ENCODE data around the gene HNF1B. TPM values are rescaled to one million over a fixed set of nuclear protein-coding genes. Genes with fewer than 3 reads are reported as not detected.

HNF1B gene
- total RNA-seq, 1 experiment from 2014 or later: 2.0 TPM

DNA sequence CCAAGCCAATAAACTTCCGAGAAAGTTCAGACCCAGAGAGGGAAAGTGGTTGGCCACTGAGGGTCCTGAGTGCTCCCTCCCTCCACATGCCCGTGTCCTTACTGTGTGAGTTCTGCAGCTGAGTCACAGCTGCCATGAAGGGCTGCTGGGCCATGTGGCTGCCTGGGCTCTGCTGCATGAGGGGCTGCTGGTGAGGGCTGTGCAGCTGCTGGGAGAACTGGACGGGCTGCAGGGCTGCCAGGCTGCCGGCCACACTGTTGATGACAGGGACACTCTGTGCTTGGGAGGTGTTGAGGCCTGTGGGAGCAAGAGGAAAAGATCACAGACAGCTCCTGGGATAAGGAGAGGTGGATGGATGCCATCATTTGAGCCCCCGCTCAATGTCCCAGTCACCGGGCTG, 44.0 kb downstream of the HNF1B start:
- H3K4me2 ChIP-seq (ENCODE audit: low read length): no peak overlapping the region
- TF ChIP-seq EZH2 (IDR thresholded peaks at IDR 0.05; ENCODE audit: low read length, unreplicated experiment) (no peak), EZH2phosphoT487 (IDR thresholded peaks at IDR 0.05; ENCODE audit: borderline replicate concordance, low read length) (no peak)
- TF ChIP-seq, protein P1, sequence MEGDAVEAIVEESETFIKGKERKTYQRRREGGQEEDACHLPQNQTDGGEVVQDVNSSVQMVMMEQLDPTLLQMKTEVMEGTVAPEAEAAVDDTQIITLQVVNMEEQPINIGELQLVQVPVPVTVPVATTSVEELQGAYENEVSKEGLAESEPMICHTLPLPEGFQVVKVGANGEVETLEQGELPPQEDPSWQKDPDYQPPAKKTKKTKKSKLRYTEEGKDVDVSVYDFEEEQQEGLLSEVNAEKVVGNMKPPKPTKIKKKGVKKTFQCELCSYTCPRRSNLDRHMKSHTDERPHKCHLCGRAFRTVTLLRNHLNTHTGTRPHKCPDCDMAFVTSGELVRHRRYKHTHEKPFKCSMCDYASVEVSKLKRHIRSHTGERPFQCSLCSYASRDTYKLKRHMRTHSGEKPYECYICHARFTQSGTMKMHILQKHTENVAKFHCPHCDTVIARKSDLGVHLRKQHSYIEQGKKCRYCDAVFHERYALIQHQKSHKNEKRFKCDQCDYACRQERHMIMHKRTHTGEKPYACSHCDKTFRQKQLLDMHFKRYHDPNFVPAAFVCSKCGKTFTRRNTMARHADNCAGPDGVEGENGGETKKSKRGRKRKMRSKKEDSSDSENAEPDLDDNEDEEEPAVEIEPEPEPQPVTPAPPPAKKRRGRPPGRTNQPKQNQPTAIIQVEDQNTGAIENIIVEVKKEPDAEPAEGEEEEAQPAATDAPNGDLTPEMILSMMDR (conservative IDR thresholded peaks at IDR 0.05; ENCODE audit: low read depth, low read length): no peak
- CTCF ChIA-PET: no interaction called here
- H4K20me1 ChIP-seq (ENCODE audit: low read length): no peaks in the 10 kb centered on the region
- DNase-seq: no peak
- no peak for ATAC-seq
- H3K36me3 ChIP-seq (ENCODE audit: low read depth, low read length): no peaks in the 10 kb centered on the region
- H3K79me2 ChIP-seq (ENCODE audit: low read length): no peaks in the 10 kb centered on the region
- BruUV-seq (replicated peaks): no TSS peak
- H2AFZ ChIP-seq (ENCODE audit: low read length): no peak overlapping the region
- POLR2A ChIA-PET (ENCODE audit: unreplicated experiment): no interaction called here
- H3K4me1 ChIP-seq (ENCODE audit: insufficient read depth, low read length): peaks cover 10% of the 10 kb centered on the region
- intact Hi-C loops (cut with micrococcal nuclease): no loop called here
- no peak overlapping the region for H3K9ac ChIP-seq (ENCODE audit: low read length)
- H3K9me3 ChIP-seq (ENCODE audit: low read length): no peaks in the 10 kb centered on the region
- H3F3A ChIP-seq (ENCODE audit: low read length, unreplicated experiment): no peaks in the 10 kb centered on the region
- no peaks in the 10 kb centered on the region for H3K9me2 ChIP-seq (replicated peaks; ENCODE audit: low read length)
- H3K4me3 ChIP-seq (ENCODE audit: low read length): no peak overlapping the region
- H3K27me3 ChIP-seq (ENCODE audit: low read length): no peaks in the 10 kb centered on the region
- no peak overlapping the region for H3K27ac ChIP-seq (ENCODE audit: low read length)

DNA sequence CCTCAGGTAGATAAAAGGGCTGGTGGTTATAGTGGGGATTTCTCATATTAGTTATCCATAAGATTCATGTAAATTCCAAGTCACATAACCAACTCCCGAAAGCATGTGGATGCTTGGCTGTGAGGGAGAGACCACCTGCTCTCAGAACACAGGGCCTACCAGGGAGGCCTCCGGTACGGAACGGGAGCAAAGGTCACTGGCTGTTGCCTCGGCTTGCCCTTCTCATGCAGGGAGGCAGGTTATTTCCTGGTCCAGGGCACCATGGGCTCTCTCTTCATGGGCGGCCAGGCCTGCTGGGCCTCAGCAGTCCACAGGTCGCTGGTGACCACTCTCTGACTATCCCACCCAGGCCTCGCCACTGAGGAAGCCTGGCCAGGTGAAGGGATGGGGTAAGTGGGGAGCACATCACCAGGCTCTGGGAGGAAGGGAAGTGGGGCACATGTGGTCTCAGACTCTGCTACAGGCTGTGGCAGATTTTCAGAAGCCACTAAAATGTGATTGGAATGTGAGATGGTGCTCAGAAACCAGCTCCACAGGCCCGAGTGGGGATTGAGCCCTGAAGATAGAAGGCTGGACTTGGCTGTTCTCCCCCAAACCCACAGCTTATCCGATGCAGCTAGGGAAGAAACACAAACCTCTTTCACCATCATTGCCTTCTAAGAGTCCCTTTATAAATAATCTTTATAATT, 45.4 kb downstream of the HNF1B start:
- Histone ChIP-seq H2AFZ (ENCODE audit: low read length) (no peak overlapping the region), H4K20me1 (ENCODE audit: low read length) (no peaks in the 10 kb centered on the region), H3K9me2 (replicated peaks; ENCODE audit: low read length) (no peaks in the 10 kb centered on the region), H3F3A (ENCODE audit: low read length, unreplicated experiment) (no peaks in the 10 kb centered on the region), H3K79me2 (ENCODE audit: low read length) (no peaks in the 10 kb centered on the region), H3K9me3 (ENCODE audit: low read length) (no peaks in the 10 kb centered on the region), H3K4me3 (ENCODE audit: low read length) (no peak overlapping the region), H3K27ac (ENCODE audit: low read length) (no peak overlapping the region), H3K36me3 (ENCODE audit: low read depth, low read length) (no peaks in the 10 kb centered on the region), H3K9ac (ENCODE audit: low read length) (no peak overlapping the region), H3K4me2 (ENCODE audit: low read length) (no peak overlapping the region), H3K27me3 (ENCODE audit: low read length) (no peaks in the 10 kb centered on the region), H3K4me1 (ENCODE audit: insufficient read depth, low read length) (peaks cover 10% of the 10 kb centered on the region)
- DNase-seq (no peak), ATAC-seq (no peak)
- BruUV-seq (replicated peaks): no TSS peak
- ChIA-PET POLR2A (ENCODE audit: unreplicated experiment) (no interaction called here), CTCF (no interaction called here)
- TF ChIP-seq EZH2phosphoT487 (IDR thresholded peaks at IDR 0.05; ENCODE audit: borderline replicate concordance, low read length) (no peak), EZH2 (IDR thresholded peaks at IDR 0.05; ENCODE audit: low read length, unreplicated experiment) (no peak)
- TF ChIP-seq, protein P1 (conservative IDR thresholded peaks at IDR 0.05; ENCODE audit: low read depth, low read length): no peak
- intact Hi-C loops (cut with micrococcal nuclease): no loop called here

DNA sequence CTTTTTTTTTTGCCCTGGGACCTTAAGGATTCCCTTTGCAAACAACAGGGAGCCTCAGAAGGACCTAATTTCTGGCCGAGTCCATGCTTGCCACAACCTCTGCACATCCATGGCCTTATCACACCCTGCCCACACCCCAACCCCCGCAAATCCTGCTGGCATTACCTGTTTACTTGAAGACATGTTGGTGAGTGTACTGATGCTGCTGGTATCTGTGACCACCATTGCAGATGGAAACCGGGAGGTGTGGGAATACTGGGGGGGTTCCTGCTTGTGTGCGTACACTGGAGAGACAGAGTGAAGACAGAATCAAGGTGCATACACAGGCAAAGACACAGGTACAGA, 46.0 kb downstream of the HNF1B start:
- POLR2A ChIA-PET (ENCODE audit: unreplicated experiment): no interaction called here
- H3K4me1 ChIP-seq (ENCODE audit: insufficient read depth, low read length): peaks cover 10% of the 10 kb centered on the region
- H3K9me2 ChIP-seq (replicated peaks; ENCODE audit: low read length): no peaks in the 10 kb centered on the region
- ATAC-seq: no peak
- no peak overlapping the region for H2AFZ ChIP-seq (ENCODE audit: low read length)
- intact Hi-C loops (cut with micrococcal nuclease): no loop called here
- no peaks in the 10 kb centered on the region for H3K9me3 ChIP-seq (ENCODE audit: low read length)
- no TSS peak for BruUV-seq (replicated peaks)
- H4K20me1 ChIP-seq (ENCODE audit: low read length): no peaks in the 10 kb centered on the region
- no peaks in the 10 kb centered on the region for H3F3A ChIP-seq (ENCODE audit: low read length, unreplicated experiment)
- no peak for DNase-seq
- no peaks in the 10 kb centered on the region for H3K79me2 ChIP-seq (ENCODE audit: low read length)
- no peaks in the 10 kb centered on the region for H3K36me3 ChIP-seq (ENCODE audit: low read depth, low read length)
- no peak overlapping the region for H3K9ac ChIP-seq (ENCODE audit: low read length)
- no peak overlapping the region for H3K4me3 ChIP-seq (ENCODE audit: low read length)
- TF ChIP-seq EZH2 (IDR thresholded peaks at IDR 0.05; ENCODE audit: low read length, unreplicated experiment) (no peak), EZH2phosphoT487 (IDR thresholded peaks at IDR 0.05; ENCODE audit: borderline replicate concordance, low read length) (no peak)
- TF ChIP-seq, protein P1 (conservative IDR thresholded peaks at IDR 0.05; ENCODE audit: low read depth, low read length): no peak
- no peaks in the 10 kb centered on the region for H3K27me3 ChIP-seq (ENCODE audit: low read length)
- CTCF ChIA-PET: interaction anchor here (0.5 kb wide), 1 partner anchor 929 kb away, joined by 4 read pairs; no protein-coding TSS in a partner anchor
- H3K27ac ChIP-seq (ENCODE audit: low read length): no peak overlapping the region
- H3K4me2 ChIP-seq (ENCODE audit: low read length): no peak overlapping the region

All from PC-3 (cell line).